Activated naive CD8-positive, alpha-beta T cell treated with anti-CD3 and anti-CD28 coated beads for 36 hours (primary cell): Measurements from ENCODE around the gene AUH. TPM values are rescaled to one million over a fixed set of nuclear protein-coding genes. Genes with fewer than 3 reads are reported as not detected.

Source experiments
- DNase-seq: peaks from one replicate; pipeline ENCODE4 v3.0.0; 2021
- H3K27ac Mint-ChIP-seq: one replicate; pipeline ENCODE4 v1.8.0; 2022; ENCODE audit warnings: mild to moderate bottlenecking, moderate library complexity, mixed read lengths
- H3K27me3 Mint-ChIP-seq: one replicate; pipeline ENCODE4 v1.8.0; 2022; ENCODE audit warnings: mild to moderate bottlenecking, mixed read lengths
- H3K36me3 Mint-ChIP-seq: one replicate; pipeline ENCODE4 v1.8.0; 2021; ENCODE audit warnings: mild to moderate bottlenecking, mixed read lengths
- H3K4me1 Mint-ChIP-seq: one replicate; pipeline ENCODE4 v1.8.0; 2021; ENCODE audit warnings: mixed read lengths
- H3K4me3 Mint-ChIP-seq: one replicate; pipeline ENCODE4 v1.8.0; 2022; ENCODE audit warnings: mild to moderate bottlenecking, moderate library complexity, mixed read lengths
- H3K9me3 Mint-ChIP-seq: one replicate; pipeline ENCODE4 v1.8.0; 2022; ENCODE audit warnings: mixed read lengths
- total RNA-seq, 2 experiments: library from RNA; stranded (reverse); gene quantifications; one replicate each; pipeline ENCODE4 v1.2.3, GENCODE V29; 2021

The AUH gene
- total RNA-seq, 2 experiments from 2014 or later, result 12.4 to 13.2 TPM

- Mint-ChIP-seq H3K4me1 (peaks cover 15% of the 10 kb centered on the region), H3K9me3 (peaks cover 24% of the 10 kb centered on the region), H3K36me3 (peaks cover 29% of the 10 kb centered on the region), H3K4me3 (no peak overlapping the region), H3K27ac (no peak overlapping the region), H3K27me3 (no peaks in the 10 kb centered on the region)
- DNase-seq, result no peak
These were observed 190.8 kb downstream of the AUH start for GRCh38 chr9:91170951-91171350.

DNA sequence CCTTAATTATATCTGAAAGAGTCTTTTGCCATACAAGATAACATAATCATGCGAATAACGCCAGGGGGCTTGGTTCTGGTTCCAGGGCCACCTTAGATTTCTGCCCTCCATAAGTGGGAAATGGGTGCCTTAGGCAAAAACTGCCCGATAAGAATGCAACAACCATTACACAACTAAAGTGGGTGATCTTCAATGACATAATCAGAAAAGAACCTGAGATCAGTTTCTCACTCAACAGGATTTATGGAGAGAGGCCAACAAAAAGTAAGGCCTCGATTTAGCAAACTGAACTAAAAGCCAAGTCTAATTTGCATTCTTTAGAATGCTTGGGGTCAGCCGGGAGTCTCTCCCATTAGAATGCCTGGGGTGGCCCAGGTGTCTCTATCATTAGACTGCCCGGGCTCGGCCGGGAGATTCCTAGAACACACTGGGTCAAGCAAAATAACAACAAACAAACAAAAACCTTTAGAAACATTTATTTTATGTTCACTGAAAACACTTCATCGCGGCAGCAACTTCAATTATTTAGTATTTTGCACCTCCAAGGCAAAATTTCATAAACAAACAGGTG, 194.8 kb downstream of the AUH start:
- peaks cover 14% of the 10 kb centered on the region for H3K9me3 Mint-ChIP-seq
- H3K36me3 Mint-ChIP-seq, result peaks cover 16% of the 10 kb centered on the region
- no peak for DNase-seq
- H3K27ac Mint-ChIP-seq, result no peak overlapping the region
- H3K4me3 Mint-ChIP-seq, result no peak overlapping the region
- H3K4me1 Mint-ChIP-seq, result peaks cover 36% of the 10 kb centered on the region
- H3K27me3 Mint-ChIP-seq, result no peaks in the 10 kb centered on the region

DNA sequence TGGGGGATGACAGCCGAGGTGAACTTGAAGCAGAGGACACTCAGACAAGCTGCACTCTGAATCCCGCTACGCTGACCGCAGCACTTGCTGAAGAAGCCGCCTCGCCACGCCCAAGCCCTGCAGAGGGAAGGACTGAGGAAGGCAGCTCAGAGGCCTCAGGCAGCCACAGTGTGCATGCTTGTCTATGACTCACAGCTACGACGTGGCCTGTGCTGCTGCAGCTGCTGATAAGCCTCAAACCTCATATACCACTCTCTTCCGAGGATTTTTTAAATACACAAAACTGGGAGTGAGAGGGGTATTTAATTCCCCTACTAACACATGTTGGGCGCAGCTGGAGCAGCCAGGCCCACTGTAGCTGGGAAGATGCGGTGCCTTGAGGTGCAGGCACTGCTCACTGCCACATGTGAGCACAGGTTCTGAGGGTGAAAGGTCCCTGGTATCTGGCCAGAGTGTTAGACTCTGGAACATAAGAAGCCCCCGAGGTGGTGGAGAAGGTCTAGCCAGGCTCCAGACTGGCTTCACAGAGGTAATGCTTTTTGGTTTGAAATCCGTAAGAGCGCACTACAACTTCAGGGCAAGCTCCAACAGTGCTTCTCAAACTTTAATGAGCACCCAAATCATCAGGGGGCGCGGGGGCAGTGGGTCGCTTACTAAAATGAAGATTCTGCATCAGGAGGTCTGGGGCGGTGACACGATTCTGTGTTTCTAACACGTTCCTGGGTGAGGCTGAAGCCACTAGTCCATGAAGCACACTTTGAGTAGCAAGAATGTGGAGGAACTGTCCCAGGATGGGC, 196.8 kb downstream of the AUH start:
- peak; percentile 80 for DNase-seq
- H3K4me1 Mint-ChIP-seq, result peaks cover 42% of the 10 kb centered on the region
- H3K4me3 Mint-ChIP-seq, result peak overlapping the region; percentile 59
- H3K27me3 Mint-ChIP-seq, result no peaks in the 10 kb centered on the region
- H3K9me3 Mint-ChIP-seq, result no peaks in the 10 kb centered on the region
- peaks cover under 1% of the 10 kb centered on the region for H3K36me3 Mint-ChIP-seq
- peak overlapping the region; percentile 82 for H3K27ac Mint-ChIP-seq

Other genes starting within 250 kb of the AUH start
- gene NFIL3, start 61.9 kb upstream of the AUH start, total RNA-seq, result 10 to 100 TPM; 23.8 to 25.7 TPM